Measurements from ENCODE around the gene TBC1D10B. TPM values are rescaled to one million over a fixed set of nuclear protein-coding genes. Genes with fewer than 3 reads are reported as not detected.

TBC1D10B gene
- total and polyA plus RNA-seq, 2 of the 8 experiments (the other 6 are each of a cell fraction or from before 2014, with no cell fraction given) = 15.4 to 28.6 TPM

GRCh38 chr16:30359871-30360170 is 10.5 kb downstream of the TBC1D10B start (continued):
- TF ChIP-seq CHD7 (IDR thresholded peaks at IDR 0.05; ENCODE audit: insufficient replicate concordance, low read length) (no peak), PHF8 (conservative IDR thresholded peaks at IDR 0.05; ENCODE audit: low read depth, low read length) (no peak), MAX (IDR thresholded peaks at IDR 0.05) (no peak), SIX5 (IDR thresholded peaks at IDR 0.05; ENCODE audit: low read depth, low read length) (no peak), SAP30 (IDR thresholded peaks at IDR 0.05; ENCODE audit: insufficient read depth, insufficient replicate concordance, low read length) (no peak), KDM5A (IDR thresholded peaks at IDR 0.05; ENCODE audit: low read length) (no peak), JUND (IDR thresholded peaks at IDR 0.05; ENCODE audit: low read length) (no peak), CTCF (IDR thresholded peaks at IDR 0.05; ENCODE audit: control extremely low read depth in 1 of 3, insufficient read depth in 1 of 3, low read depth in 1 of 3, low read length in 3 of 3) (no peak), TEAD4 (IDR thresholded peaks at IDR 0.05; ENCODE audit: low read depth, low read length) (no peak), CHD2 (IDR thresholded peaks at IDR 0.05; ENCODE audit: low read length) (no peak)
